Right hindlimb (tissue), 1 donor: ENCODE results near the gene AP2A2.
A peak's percentile ranks its signal among the peaks of the same experiment; 100 is the strongest.
"Not testable (repeated sequence)": the region's sequence is repeated elsewhere in the genome, so short reads cannot be mapped to it uniquely, and the experiment has no call there.

Experiments
- DNase-seq: peaks from one replicate; pipeline ENCODE4 v3.0.0-alpha.2; 2018

Gene AP2A2

GRCh38 chr11:955154-956063 lies 29.7 kb downstream of the AP2A2 start:
- peak; percentile 38 for DNase-seq

GRCh38 chr11:957212-957920 lies 31.7 kb downstream of the AP2A2 start:
- no peak for DNase-seq

GRCh38 chr11:958101-958500 lies 32.4 kb downstream of the AP2A2 start:
- no peak for DNase-seq

GRCh38 chr11:959027-959426 lies 33.4 kb downstream of the AP2A2 start:
- no peak for DNase-seq

- DNase-seq: no peak
Observed at GRCh38 chr11:959608-960007, 33.9 kb downstream of the AP2A2 start.

- DNase-seq: not testable (repeated sequence)
Observed at GRCh38 chr11:961310-961920, 35.7 kb downstream of the AP2A2 start.

- no peak for DNase-seq
Observed at GRCh38 chr11:961921-962320, 36.3 kb downstream of the AP2A2 start.

- no peak for DNase-seq
Observed at GRCh38 chr11:962688-963087, 37.0 kb downstream of the AP2A2 start.

GRCh38 chr11:963852-964251 lies 38.2 kb downstream of the AP2A2 start:
- DNase-seq: no peak

GRCh38 chr11:965206-965775 lies 39.6 kb downstream of the AP2A2 start:
- DNase-seq: no peak

- no peak for DNase-seq
Observed at GRCh38 chr11:967995-968751, 42.5 kb downstream of the AP2A2 start.

- no peak for DNase-seq
Observed at GRCh38 chr11:968822-969221, 43.2 kb downstream of the AP2A2 start.

GRCh38 chr11:969651-970205 lies 44.1 kb downstream of the AP2A2 start:
- no peak for DNase-seq

- DNase-seq: no peak
Observed at GRCh38 chr11:970319-970871, 44.7 kb downstream of the AP2A2 start.

GRCh38 chr11:971092-971690 lies 45.5 kb downstream of the AP2A2 start:
- no peak for DNase-seq

- no peak for DNase-seq
Observed at GRCh38 chr11:971731-972365, 46.2 kb downstream of the AP2A2 start.

- no peak for DNase-seq
Observed at GRCh38 chr11:972523-973211, 47.0 kb downstream of the AP2A2 start.

- DNase-seq: no peak
Observed at GRCh38 chr11:973237-973636, 47.6 kb downstream of the AP2A2 start.

- DNase-seq: not testable (repeated sequence)
Observed at GRCh38 chr11:975376-975775, 49.7 kb downstream of the AP2A2 start.

- DNase-seq: peak; percentile 73
Observed at GRCh38 chr11:975827-976226, 50.2 kb downstream of the AP2A2 start.
